ENCODE measurements around the gene TSPYL4. TPM values are rescaled to one million over a fixed set of nuclear protein-coding genes. Genes with fewer than 3 reads are reported as not detected.

The TSPYL4 gene
- total and polyA plus RNA-seq, 5 donors: 21.4 to 43.6 (median 41.2) TPM

GRCh38 chr6:116271149-116271708 lies 17.4 kb upstream of the TSPYL4 start:
- Histone ChIP-seq H3K9me3 (ENCODE audit: control insufficient read depth, low read length) (no peaks in the 10 kb centered on the region), H3K4me3 (ENCODE audit: low read length) (no peak overlapping the region), H3K4me1 (ENCODE audit: control insufficient read depth, insufficient read depth, low read length) (peaks cover 1% of the 10 kb centered on the region), H3K27ac (ENCODE audit: low read length) (no peak overlapping the region), H3K27me3 (ENCODE audit: control insufficient read depth, insufficient read depth) (no peaks in the 10 kb centered on the region)
- DNase-seq (no peak), ATAC-seq (no peak)
- 42% methylated on average over 2 of the region's 2 CpGs for WGBS
- intact Hi-C loops (cut with DNase I): loop anchor here in 2 of 4 donors (10.0 kb wide), 1 partner anchor 294 kb away; no protein-coding TSS in a partner anchor

GRCh38 chr6:116268589-116269293 lies 14.9 kb upstream of the TSPYL4 start:
- WGBS: 22% methylated on average over 3 of the region's 3 CpGs
- no peak overlapping the region for H3K4me3 ChIP-seq (ENCODE audit: low read length)
- H3K4me1 ChIP-seq (ENCODE audit: control insufficient read depth, insufficient read depth, low read length): peaks cover 1% of the 10 kb centered on the region
- no peaks in the 10 kb centered on the region for H3K27me3 ChIP-seq (ENCODE audit: control insufficient read depth, insufficient read depth)
- ATAC-seq (peak; percentile 60 to 63), DNase-seq (no peak)
- H3K9me3 ChIP-seq (ENCODE audit: control insufficient read depth, low read length): no peaks in the 10 kb centered on the region
- H3K27ac ChIP-seq (ENCODE audit: low read length): no peak overlapping the region
- intact Hi-C loops (cut with DNase I): no loop called here

GRCh38 chr6:116267836-116268588 lies 14.1 kb upstream of the TSPYL4 start:
- Histone ChIP-seq H3K27ac (ENCODE audit: low read length) (no peak overlapping the region), H3K4me3 (ENCODE audit: low read length) (no peak overlapping the region), H3K4me1 (ENCODE audit: control insufficient read depth, insufficient read depth, low read length) (no peaks in the 10 kb centered on the region), H3K9me3 (ENCODE audit: control insufficient read depth, low read length) (no peaks in the 10 kb centered on the region), H3K27me3 (ENCODE audit: control insufficient read depth, insufficient read depth) (no peaks in the 10 kb centered on the region)
- DNase-seq: no peak
- WGBS: 43% methylated on average over 3 of the region's 3 CpGs
- intact Hi-C loops (cut with DNase I): no loop called here
- no peak for ATAC-seq

GRCh38 chr6:116266803-116267202 lies 12.9 kb upstream of the TSPYL4 start:
- Histone ChIP-seq H3K4me3 (ENCODE audit: low read length) (no peak overlapping the region), H3K9me3 (ENCODE audit: control insufficient read depth, low read length) (no peaks in the 10 kb centered on the region), H3K27ac (ENCODE audit: low read length) (no peak overlapping the region), H3K27me3 (ENCODE audit: control insufficient read depth, insufficient read depth) (no peaks in the 10 kb centered on the region), H3K4me1 (ENCODE audit: control insufficient read depth, insufficient read depth, low read length) (no peaks in the 10 kb centered on the region)
- DNase-seq (no peak), ATAC-seq (no peak)
- intact Hi-C loops (cut with DNase I): no loop called here

GRCh38 chr6:116265041-116265829 lies 11.4 kb upstream of the TSPYL4 start:
- H3K4me1 ChIP-seq (ENCODE audit: control insufficient read depth, insufficient read depth, low read length): no peaks in the 10 kb centered on the region
- WGBS: 79% methylated on average over 4 of the region's 4 CpGs
- H3K4me3 ChIP-seq (ENCODE audit: low read length): no peak overlapping the region
- H3K9me3 ChIP-seq (ENCODE audit: control insufficient read depth, low read length): no peaks in the 10 kb centered on the region
- ATAC-seq (peak; percentile 72 to 74), DNase-seq (peak; percentile 33 to 74 (median 71))
- no peaks in the 10 kb centered on the region for H3K27me3 ChIP-seq (ENCODE audit: control insufficient read depth, insufficient read depth)
- intact Hi-C loops (cut with DNase I): no loop called here
- H3K27ac ChIP-seq (ENCODE audit: low read length): no peak overlapping the region

GRCh38 chr6:116263353-116263752 lies 9.5 kb upstream of the TSPYL4 start:
- intact Hi-C loops (cut with DNase I): loop anchor here in 1 of 4 donors (5.0 kb wide), 1 partner anchor 46 kb away; no protein-coding TSS in a partner anchor
- no peaks in the 10 kb centered on the region for H3K9me3 ChIP-seq (ENCODE audit: control insufficient read depth, low read length)
- no peaks in the 10 kb centered on the region for H3K4me1 ChIP-seq (ENCODE audit: control insufficient read depth, insufficient read depth, low read length)
- no peak for DNase-seq
- 97% methylated on average over 1 of the region's 1 CpG for WGBS
- H3K4me3 ChIP-seq (ENCODE audit: low read length): no peak overlapping the region
- no peak overlapping the region for H3K27ac ChIP-seq (ENCODE audit: low read length)
- H3K27me3 ChIP-seq (ENCODE audit: control insufficient read depth, insufficient read depth): no peaks in the 10 kb centered on the region
- no peak for ATAC-seq

- no peak for ATAC-seq
- Histone ChIP-seq H3K27me3 (ENCODE audit: control insufficient read depth, insufficient read depth) (no peaks in the 10 kb centered on the region), H3K4me3 (ENCODE audit: low read length) (no peak overlapping the region), H3K9me3 (ENCODE audit: control insufficient read depth, low read length) (no peaks in the 10 kb centered on the region), H3K27ac (ENCODE audit: low read length) (no peak overlapping the region), H3K4me1 (ENCODE audit: control insufficient read depth, insufficient read depth, low read length) (peaks cover 2% of the 10 kb centered on the region)
- WGBS: 97% methylated on average over 18 of the region's 18 CpGs
- intact Hi-C loops (cut with DNase I): no loop called here
- peak in 1 of 3 donors; percentile 44 for DNase-seq
Measured at GRCh38 chr6:116258520-116258919, 4.6 kb upstream of the TSPYL4 start.

GRCh38 chr6:116256694-116257093 lies 2.8 kb upstream of the TSPYL4 start:
- no peak overlapping the region for H3K4me3 ChIP-seq (ENCODE audit: low read length)
- intact Hi-C loops (cut with DNase I): no loop called here
- no peak overlapping the region for H3K27ac ChIP-seq (ENCODE audit: low read length)
- no peaks in the 10 kb centered on the region for H3K27me3 ChIP-seq (ENCODE audit: control insufficient read depth, insufficient read depth)
- H3K9me3 ChIP-seq (ENCODE audit: control insufficient read depth, low read length): no peaks in the 10 kb centered on the region
- 93% methylated on average over 1 of the region's 1 CpG for WGBS
- no peak for ATAC-seq
- H3K4me1 ChIP-seq (ENCODE audit: control insufficient read depth, insufficient read depth, low read length): peaks cover 8% of the 10 kb centered on the region
- DNase-seq: no peak

- no peaks in the 10 kb centered on the region for H3K9me3 ChIP-seq (ENCODE audit: control insufficient read depth, low read length)
- DNase-seq (no peak), ATAC-seq (no peak)
- peaks cover 12% of the 10 kb centered on the region for H3K4me1 ChIP-seq (ENCODE audit: control insufficient read depth, insufficient read depth, low read length)
- intact Hi-C loops (cut with DNase I): no loop called here
- no peaks in the 10 kb centered on the region for H3K27me3 ChIP-seq (ENCODE audit: control insufficient read depth, insufficient read depth)
- H3K27ac ChIP-seq (ENCODE audit: low read length): peak overlapping the region; percentile 64
- peak overlapping the region; percentile 25 for H3K4me3 ChIP-seq (ENCODE audit: low read length)
- 38% methylated on average over 5 of the region's 5 CpGs for WGBS
Measured at GRCh38 chr6:116255246-116255800, 1.4 kb upstream of the TSPYL4 start.

- Histone ChIP-seq H3K9me3 (ENCODE audit: control insufficient read depth, low read length) (no peaks in the 10 kb centered on the region), H3K27ac (ENCODE audit: low read length) (no peak overlapping the region), H3K4me1 (ENCODE audit: control insufficient read depth, insufficient read depth, low read length) (peaks cover 12% of the 10 kb centered on the region), H3K4me3 (ENCODE audit: low read length) (peak overlapping the region; percentile 94), H3K27me3 (ENCODE audit: control insufficient read depth, insufficient read depth) (no peaks in the 10 kb centered on the region)
- DNase-seq (no peak), ATAC-seq (no peak)
- WGBS: 6% methylated on average over 4 of the region's 4 CpGs
- intact Hi-C loops (cut with DNase I): no loop called here
Measured at GRCh38 chr6:116254297-116255056, 602 bp upstream of the TSPYL4 start.

Measured in right cardiac atrium (tissue), 5 donors.